Uterus (tissue), 4 donors: ENCODE data around the gene NREP. TPM values are rescaled to one million over a fixed set of nuclear protein-coding genes. Genes with fewer than 3 reads are reported as not detected.
A peak's percentile ranks its signal among the peaks of the same experiment; 100 is the strongest.

Experiments
- DNase-seq, 2 donors: peaks; one replicate each; pipeline ENCODE4 v3.0.0-alpha.2; 2019 to 2020
- H3K27ac ChIP-seq, 2 donors: fragments of 200-600 bp; sonication (generic); 1 replicate in 1 of 2; 2 replicates in 1 of 2; pipeline ENCODE4 v1.5.1; 2016 to 2018
- H3K27me3 ChIP-seq, 2 donors: fragments of 200-600 bp; sonication (generic); one replicate each; pipeline ENCODE4 v1.5.1; 2018 to 2019; ENCODE audit warnings: control low read depth in 1 of 2
- H3K36me3 ChIP-seq, 2 donors: fragments of 200-600 bp; sonication (generic); one replicate each; pipeline ENCODE4 v1.5.1; 2019; ENCODE audit warnings: control low read depth in 1 of 2
- H3K4me1 ChIP-seq, 2 donors: fragments of 200-600 bp; sonication (generic); one replicate each; pipeline ENCODE4 v1.5.1; 2018 to 2019; ENCODE audit warnings: control low read depth in 1 of 2
- H3K4me3 ChIP-seq, 2 donors: fragments of 200-600 bp; sonication (generic); 1 replicate in 1 of 2; 2 replicates in 1 of 2; pipeline ENCODE4 v1.5.1; 2018 to 2019; ENCODE audit warnings: mild to moderate bottlenecking in 1 of 2
- H3K9me3 ChIP-seq, 2 donors: fragments of 200-600 bp; sonication (generic); one replicate each; pipeline ENCODE4 v1.5.1; 2019; ENCODE audit warnings: control low read depth in 1 of 2
- CTCF ChIP-seq, 4 experiments: fragments of 200-600 bp in 2 of 4; fragments of 450-650 bp in 2 of 4; sonication (generic) in 2 of 4; IDR thresholded peaks; one replicate each; pipeline ENCODE4 v1.5.1; 2016 to 2019; ENCODE audit warnings: antibody characterized with exemption in 4 of 4, mild to moderate bottlenecking in 2 of 4, moderate library complexity in 1 of 4
- POLR2A ChIP-seq, 2 donors: fragments of 450-650 bp; IDR thresholded peaks; one replicate each; pipeline ENCODE4 v1.6.1; 2016; ENCODE audit warnings: antibody characterized with exemption in 2 of 2, mild to moderate bottlenecking in 1 of 2, moderate library complexity in 1 of 2
- intact Hi-C: fragments of 100-400 bp; cut with DNase I; formaldehyde crosslinking; loops from one replicate; pipeline ENCODE4 v1.15.1; 2023; ENCODE audit warnings: low total_unique reads
- total RNA-seq, 4 donors: library from RNA; depleted of rRNA in 3 of 4; stranded (reverse); fragments of >200 nt in 3 of 4; gene quantifications; one replicate each; pipeline versions ENCODE4 v1.1.0 to v1.2.4, GENCODE V29; 2014 to 2023
- donor health status: DM: yes; HTN: yes; CAD: no.

NREP gene
- total RNA-seq, 4 donors from 2014 or later, result 21.4 to 779 (median 52.6) TPM

GRCh38 chr5:111691914-111692313, 65.1 kb downstream of the NREP start:
- Histone ChIP-seq H3K4me1 (no peaks in the 10 kb centered on the region), H3K27me3 (no peaks in the 10 kb centered on the region), H3K4me3 (no peak overlapping the region), H3K9me3 (no peaks in the 10 kb centered on the region), H3K36me3 (no peaks in the 10 kb centered on the region), H3K27ac (no peak overlapping the region)
- DNase-seq, result no peak
- intact Hi-C loops, result no loop called here
- TF ChIP-seq CTCF (IDR thresholded peaks at IDR 0.05) (no peak), POLR2A (IDR thresholded peaks at IDR 0.05) (no peak)

- Histone ChIP-seq H3K36me3 (no peaks in the 10 kb centered on the region), H3K27ac (no peak overlapping the region), H3K4me1 (no peaks in the 10 kb centered on the region), H3K4me3 (no peak overlapping the region), H3K9me3 (no peaks in the 10 kb centered on the region), H3K27me3 (no peaks in the 10 kb centered on the region)
- intact Hi-C loops, result no loop called here
- no peak for DNase-seq
- TF ChIP-seq POLR2A (IDR thresholded peaks at IDR 0.05) (no peak), CTCF (IDR thresholded peaks at IDR 0.05) (no peak)
Measured at GRCh38 chr5:111691508-111691907, 65.5 kb downstream of the NREP start.

GRCh38 chr5:111689357-111689935, 67.5 kb downstream of the NREP start:
- no peak for DNase-seq
- Histone ChIP-seq H3K9me3 (no peaks in the 10 kb centered on the region), H3K27ac (no peak overlapping the region), H3K27me3 (no peaks in the 10 kb centered on the region), H3K4me3 (no peak overlapping the region), H3K36me3 (no peaks in the 10 kb centered on the region), H3K4me1 (no peaks in the 10 kb centered on the region)
- TF ChIP-seq CTCF (IDR thresholded peaks at IDR 0.05), result no peak
- TF ChIP-seq POLR2A (IDR thresholded peaks at IDR 0.05), result no peak
- intact Hi-C loops, result no loop called here

GRCh38 chr5:111685969-111686368, 71.0 kb downstream of the NREP start:
- Histone ChIP-seq H3K9me3 (no peaks in the 10 kb centered on the region), H3K27me3 (no peaks in the 10 kb centered on the region), H3K4me3 (no peak overlapping the region), H3K4me1 (peaks cover 0 to 7% of the 10 kb centered on the region in 2 donors), H3K36me3 (no peaks in the 10 kb centered on the region), H3K27ac (no peak overlapping the region)
- DNase-seq, result no peak
- TF ChIP-seq POLR2A (IDR thresholded peaks at IDR 0.05), result no peak
- no peak for TF ChIP-seq CTCF (IDR thresholded peaks at IDR 0.05)
- intact Hi-C loops, result no loop called here

DNA sequence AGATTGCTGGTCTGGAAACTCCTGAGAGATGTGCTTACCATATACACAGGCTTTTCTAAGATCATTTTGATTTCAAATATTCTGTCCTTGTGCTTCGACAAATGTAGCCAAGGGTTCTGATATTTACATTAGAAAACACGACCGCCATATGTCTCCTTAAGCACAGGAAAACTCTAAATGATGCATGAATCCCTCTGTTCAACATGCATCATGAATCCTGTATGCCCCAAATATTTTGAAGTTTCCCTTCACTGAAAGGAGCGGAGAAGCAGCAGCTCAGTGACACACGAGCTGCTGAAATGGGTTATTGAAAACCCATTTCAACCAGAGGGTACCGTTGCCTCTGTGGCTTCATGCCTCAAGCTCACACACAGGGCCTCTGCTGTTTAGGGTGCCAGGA, 74.4 kb downstream of the NREP start:
- Histone ChIP-seq H3K36me3 (no peaks in the 10 kb centered on the region), H3K27ac (peak overlapping the region; percentile 58 to 69), H3K27me3 (no peaks in the 10 kb centered on the region), H3K4me3 (no peak overlapping the region), H3K9me3 (no peaks in the 10 kb centered on the region), H3K4me1 (peaks cover 0 to 9% of the 10 kb centered on the region in 2 donors)
- DNase-seq, result no peak
- TF ChIP-seq POLR2A (IDR thresholded peaks at IDR 0.05) (no peak), CTCF (IDR thresholded peaks at IDR 0.05) (no peak)
- intact Hi-C loops, result no loop called here
